Activated naive CD8-positive, alpha-beta T cell treated with anti-CD3 and anti-CD28 coated beads for 36 hours (primary cell): ENCODE data around the gene RCCD1. TPM values are rescaled to one million over a fixed set of nuclear protein-coding genes. Genes with fewer than 3 reads are reported as not detected.

Source experiments
- DNase-seq: peaks from one replicate; pipeline ENCODE4 v3.0.0; 2021
- H3K27ac Mint-ChIP-seq: one replicate; pipeline ENCODE4 v1.8.0; 2022; ENCODE audit warnings: mild to moderate bottlenecking, moderate library complexity, mixed read lengths
- H3K27me3 Mint-ChIP-seq: one replicate; pipeline ENCODE4 v1.8.0; 2022; ENCODE audit warnings: mild to moderate bottlenecking, mixed read lengths
- H3K36me3 Mint-ChIP-seq: one replicate; pipeline ENCODE4 v1.8.0; 2021; ENCODE audit warnings: mild to moderate bottlenecking, mixed read lengths
- H3K4me1 Mint-ChIP-seq: one replicate; pipeline ENCODE4 v1.8.0; 2021; ENCODE audit warnings: mixed read lengths
- H3K4me3 Mint-ChIP-seq: one replicate; pipeline ENCODE4 v1.8.0; 2022; ENCODE audit warnings: mild to moderate bottlenecking, moderate library complexity, mixed read lengths
- H3K9me3 Mint-ChIP-seq: one replicate; pipeline ENCODE4 v1.8.0; 2022; ENCODE audit warnings: mixed read lengths
- total RNA-seq, 2 experiments: library from RNA; stranded (reverse); gene quantifications; one replicate each; pipeline ENCODE4 v1.2.3, GENCODE V29; 2021

The RCCD1 gene
- total RNA-seq, 2 experiments from 2014 or later, result 23.3 to 23.6 TPM

DNA sequence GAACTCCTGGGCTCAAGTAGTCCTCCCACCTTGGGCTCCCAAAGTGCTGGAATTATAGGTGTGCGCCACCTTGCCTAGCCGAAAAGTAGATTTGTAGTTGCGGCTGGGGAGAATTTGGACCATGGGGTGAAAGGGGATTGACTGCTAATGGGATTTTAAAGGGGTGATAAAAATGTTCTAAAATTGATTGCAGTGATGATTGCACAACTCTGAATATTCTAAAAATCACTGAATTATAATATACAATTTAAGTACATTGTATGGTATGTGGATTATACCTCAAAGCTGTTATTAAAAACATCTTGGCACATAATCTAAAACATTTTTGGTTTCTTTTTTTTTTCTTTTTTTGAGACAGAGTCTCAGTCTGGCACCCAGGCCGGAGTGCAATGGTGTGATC, 35.8 kb downstream of the RCCD1 start:
- Mint-ChIP-seq H3K27me3 (peaks cover 2% of the 10 kb centered on the region), H3K4me1 (peaks cover 20% of the 10 kb centered on the region)

DNA sequence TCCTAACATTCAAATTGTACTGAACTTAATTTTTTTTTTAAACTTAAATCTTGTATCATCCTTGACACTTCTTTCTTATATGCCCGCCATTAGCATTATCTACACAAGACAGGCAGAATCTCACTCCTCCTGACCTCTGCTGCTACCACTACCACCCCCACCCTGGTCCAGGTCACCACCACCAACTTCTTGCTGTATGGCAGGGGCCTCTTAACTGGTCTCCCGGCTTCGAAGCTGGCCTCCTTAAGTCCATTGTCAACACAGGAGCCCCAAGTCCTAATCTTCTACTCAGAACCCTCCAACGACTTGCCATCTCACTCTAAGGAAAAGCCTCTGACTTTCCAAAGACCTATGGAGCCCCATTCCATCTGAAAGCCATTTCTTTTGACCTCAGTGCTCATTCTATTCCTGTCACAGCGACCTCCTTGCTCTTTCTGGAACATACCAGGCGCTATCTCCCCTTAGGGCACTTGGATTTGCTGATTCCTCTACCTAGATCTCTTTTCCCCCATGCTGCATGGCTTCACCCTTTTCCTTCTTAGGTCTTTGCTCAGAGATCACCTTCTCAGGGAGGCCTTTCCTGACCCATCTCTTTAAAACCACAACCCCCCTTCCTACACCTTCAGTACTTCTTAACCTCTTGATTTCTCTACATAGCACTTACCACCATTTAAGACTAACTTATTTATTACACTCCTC, 37.1 kb downstream of the RCCD1 start:
- Mint-ChIP-seq H3K4me1 (peaks cover 23% of the 10 kb centered on the region), H3K4me3 (no peak overlapping the region), H3K27me3 (peaks cover 2% of the 10 kb centered on the region), H3K9me3 (no peaks in the 10 kb centered on the region), H3K36me3 (peaks cover 20% of the 10 kb centered on the region), H3K27ac (no peak overlapping the region)
- no peak for DNase-seq

More for the DNA sequence above, 35.8 kb downstream of the RCCD1 start:
- no peaks in the 10 kb centered on the region for H3K9me3 Mint-ChIP-seq
- H3K4me3 Mint-ChIP-seq, result no peak overlapping the region
- peaks cover 20% of the 10 kb centered on the region for H3K36me3 Mint-ChIP-seq
- no peak overlapping the region for H3K27ac Mint-ChIP-seq
- DNase-seq, result no peak

- Mint-ChIP-seq H3K27me3 (peaks cover 2% of the 10 kb centered on the region), H3K4me1 (peaks cover 16% of the 10 kb centered on the region)
- DNase-seq, result peak; percentile 33
Observed at GRCh38 chr15:90994059-90994416, 39.4 kb downstream of the RCCD1 start.

GRCh38 chr15:90994417-90995311, 40.0 kb downstream of the RCCD1 start, which contains the start of gene PRC1:
PRC1 (minus strand) TSS chr15:90994535; CDS start chr15:90994417, 118 bp downstream.
- peak; percentile 99 for DNase-seq
- peak within 1 kb of the TSS; percentile 99 for H3K27ac Mint-ChIP-seq
- no peaks in the 10 kb centered on the region for H3K9me3 Mint-ChIP-seq
- H3K4me1 Mint-ChIP-seq, result peaks cover 16% of the 10 kb centered on the region
- peak within 1 kb of the TSS; percentile 99 for H3K4me3 Mint-ChIP-seq
- H3K36me3 Mint-ChIP-seq, result peaks cover 31% of the 10 kb centered on the region
- H3K27me3 Mint-ChIP-seq, result peaks cover 2% of the 10 kb centered on the region

More at GRCh38 chr15:90994059-90994416, 39.4 kb downstream of the RCCD1 start:
- Mint-ChIP-seq H3K9me3 (no peaks in the 10 kb centered on the region), H3K36me3 (peaks cover 29% of the 10 kb centered on the region), H3K27ac (peak overlapping the region; percentile 99), H3K4me3 (peak overlapping the region; percentile 99)

- no peaks in the 10 kb centered on the region for H3K9me3 Mint-ChIP-seq
- no peaks in the 10 kb centered on the region for H3K27me3 Mint-ChIP-seq
- H3K4me1 Mint-ChIP-seq, result peaks cover 4% of the 10 kb centered on the region
- DNase-seq, result no peak
- H3K27ac Mint-ChIP-seq, result no peak overlapping the region
- peaks cover 26% of the 10 kb centered on the region for H3K36me3 Mint-ChIP-seq
- no peak overlapping the region for H3K4me3 Mint-ChIP-seq
Observed at GRCh38 chr15:90998737-90999136, 44.1 kb downstream of the RCCD1 start.

DNA sequence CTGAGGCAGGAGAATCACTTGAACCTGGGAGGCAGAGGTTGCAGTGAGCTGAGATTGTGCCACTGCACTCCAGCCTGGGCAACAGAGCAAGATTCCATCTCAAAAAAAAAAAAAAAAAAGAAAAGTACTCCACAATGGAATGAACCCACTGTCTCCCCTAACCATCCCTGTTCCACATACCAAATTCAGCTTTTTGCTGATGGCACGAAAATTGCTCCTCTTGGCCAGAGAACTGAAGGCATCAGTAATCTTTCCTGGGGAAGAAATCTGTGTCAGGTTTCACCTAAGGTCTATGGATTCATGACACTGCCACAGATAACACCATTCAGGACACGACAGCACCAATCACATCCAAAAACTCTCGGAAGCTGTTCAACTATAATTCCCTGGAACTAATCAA, 46.5 kb downstream of the RCCD1 start:
- Mint-ChIP-seq H3K9me3 (no peaks in the 10 kb centered on the region), H3K27me3 (no peaks in the 10 kb centered on the region), H3K4me1 (no peaks in the 10 kb centered on the region), H3K4me3 (no peak overlapping the region), H3K36me3 (peaks cover 27% of the 10 kb centered on the region), H3K27ac (no peak overlapping the region)
- no peak for DNase-seq

GRCh38 chr15:91007266-91007665, 52.6 kb downstream of the RCCD1 start:
- H3K36me3 Mint-ChIP-seq, result peaks cover 17% of the 10 kb centered on the region

More at GRCh38 chr15:91007266-91007665, 52.6 kb downstream of the RCCD1 start:
- no peak for DNase-seq
- Mint-ChIP-seq H3K27me3 (no peaks in the 10 kb centered on the region), H3K4me1 (no peaks in the 10 kb centered on the region), H3K27ac (no peak overlapping the region), H3K9me3 (no peaks in the 10 kb centered on the region), H3K4me3 (no peak overlapping the region)

Other genes starting within 250 kb of the RCCD1 start
- 10 to 100 TPM; 47.8 to 49.8 TPM for gene BLM, start 237.5 kb upstream of the RCCD1 start, total RNA-seq
- gene FURIN, start 86.3 kb upstream of the RCCD1 start, total RNA-seq, result 10 to 100 TPM; 76.9 to 83.7 TPM
- gene FES, start 70.4 kb upstream of the RCCD1 start, total RNA-seq, result 1 to 10 TPM; 2.1 to 2.5 TPM
- 10 to 100 TPM; 69.1 to 74.1 TPM for gene MAN2A2, start 51.6 kb upstream of the RCCD1 start, total RNA-seq
- gene HDDC3, start 22.3 kb upstream of the RCCD1 start, total RNA-seq, result 10 to 100 TPM; 38.4 to 44.3 TPM
- gene UNC45A, start 19.6 kb upstream of the RCCD1 start, total RNA-seq, result 10 to 100 TPM; 62.7 to 65.5 TPM
- gene PRC1, start 39.7 kb downstream of the RCCD1 start, total RNA-seq, result 10 to 100 TPM; 89.2 to 90.3 TPM
- 10 to 100 TPM; 17.2 to 23.3 TPM for gene VPS33B, start 67.7 kb downstream of the RCCD1 start, total RNA-seq
- under 1 TPM; 0.06 to 0.08 TPM for gene SV2B, start 145.4 kb downstream of the RCCD1 start, total RNA-seq